HEK293 (cell line): ENCODE data around the gene UGGT2.
"Not testable (repeated sequence)": the region's sequence is repeated elsewhere in the genome, so short reads cannot be mapped to it uniquely, and the experiment has no call there.

Experiments
- CTCF ChIP-seq: fragments of 450-650 bp; formaldehyde crosslinking; IDR thresholded peaks from 2 replicates; pipeline ENCODE4 v1.5.1; 2016; ENCODE audit warnings: missing biosample characterization, missing genetic modification characterization
- ZNF558 ChIP-seq: fragments of 450-650 bp; formaldehyde crosslinking; IDR thresholded peaks from 2 replicates; pipeline ENCODE4 v1.5.1; 2016; ENCODE audit warnings: missing biosample characterization, missing genetic modification characterization

GRCh38 chr13:96046449-96047126 lies 6.6 kb downstream of the UGGT2 start:
- not testable (repeated sequence) for TF ChIP-seq ZNF558, CTCF (tag by site-specific recombination)
